Colonic mucosa (tissue), 4 donors: ENCODE data around the gene WNT8A. TPM values are rescaled to one million over a fixed set of nuclear protein-coding genes. Genes with fewer than 3 reads are reported as not detected.
"Not testable (repeated sequence)": the region's sequence is repeated elsewhere in the genome, so short reads cannot be mapped to it uniquely, and the experiment has no call there.

Experiments
- DNase-seq: peaks from one replicate; pipeline ENCODE4 v3.0.0-alpha.2; 2020
- H3K27ac ChIP-seq: fragments of 200-600 bp; one replicate; pipeline ENCODE4 v1.8.0; 2021
- H3K27me3 ChIP-seq: fragments of 200-600 bp; one replicate; pipeline ENCODE4 v1.8.0; 2021
- H3K36me3 ChIP-seq: fragments of 200-600 bp; one replicate; pipeline ENCODE4 v1.8.0; 2021
- H3K4me1 ChIP-seq: fragments of 200-600 bp; one replicate; pipeline ENCODE4 v1.8.0; 2021; ENCODE audit warnings: mild to moderate bottlenecking
- H3K4me3 ChIP-seq: fragments of 200-600 bp; one replicate; pipeline ENCODE4 v1.8.0; 2021
- H3K9ac ChIP-seq, 2 donors: one replicate each; pipeline ENCODE4 v1.7.0; 2013; ENCODE audit warnings: control low read depth in 2 of 2, low read depth in 2 of 2, low read length in 2 of 2
- H3K9me3 ChIP-seq: fragments of 200-600 bp; one replicate; pipeline ENCODE4 v1.8.0; 2021
- CTCF ChIP-seq: fragments of 200-600 bp; IDR thresholded peaks from one replicate; pipeline ENCODE4 v1.8.0; 2022; ENCODE audit warnings: antibody characterized with exemption, mild to moderate bottlenecking
- intact Hi-C: fragments of 100-400 bp; cut with DNase I; formaldehyde crosslinking; loops from one replicate; pipeline ENCODE4 v1.14.1; 2022
- total RNA-seq, 2 donors: library from RNA; stranded (reverse); fragmentation: NEBNext Ultra II Directional in 1 of 2; extraction: Animal tissue kit (Norgen Biotek cat#: 25700) in 1 of 2; gene quantifications; one replicate each; pipeline ENCODE4 v1.2.1, GENCODE V29; 2021
- donor health status: healthy.
- donor health status: DM: no; HTN: no; CAD: no.
- donor health status: DM: no; HTN: no; CAD: no.

Gene WNT8A, protein sequence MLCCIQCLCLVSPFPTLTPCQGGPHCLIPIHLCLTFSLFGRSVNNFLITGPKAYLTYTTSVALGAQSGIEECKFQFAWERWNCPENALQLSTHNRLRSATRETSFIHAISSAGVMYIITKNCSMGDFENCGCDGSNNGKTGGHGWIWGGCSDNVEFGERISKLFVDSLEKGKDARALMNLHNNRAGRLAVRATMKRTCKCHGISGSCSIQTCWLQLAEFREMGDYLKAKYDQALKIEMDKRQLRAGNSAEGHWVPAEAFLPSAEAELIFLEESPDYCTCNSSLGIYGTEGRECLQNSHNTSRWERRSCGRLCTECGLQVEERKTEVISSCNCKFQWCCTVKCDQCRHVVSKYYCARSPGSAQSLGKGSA
- total RNA-seq, result not detected

- H3K9me3 ChIP-seq, result no peaks in the 10 kb centered on the region
- DNase-seq, result no peak
- intact Hi-C loops, result no loop called here
- no peak within 1 kb of the TSS for H3K9ac ChIP-seq
- no peak within 1 kb of the TSS for H3K4me3 ChIP-seq
- H3K36me3 ChIP-seq, result no peaks in the 10 kb centered on the region
- no peaks in the 10 kb centered on the region for H3K4me1 ChIP-seq
- no peaks in the 10 kb centered on the region for H3K27me3 ChIP-seq
- TF ChIP-seq CTCF, result no peak
- H3K27ac ChIP-seq, result no peak within 1 kb of the TSS
Observed at GRCh38 chr5:138083702-138084101, at the start of gene WNT8A. TSS of gene WNT8A (plus strand) at chr5:138084033. CDS start at chr5:138084128, 95 bp downstream.

- peak; percentile 67 for DNase-seq
- no peak overlapping the region for H3K27ac ChIP-seq
- H3K4me1 ChIP-seq, result no peaks in the 10 kb centered on the region
- no peaks in the 10 kb centered on the region for H3K9me3 ChIP-seq
- H3K9ac ChIP-seq, result no peak overlapping the region
- no peaks in the 10 kb centered on the region for H3K36me3 ChIP-seq
- intact Hi-C loops, result no loop called here
- TF ChIP-seq CTCF, result peak; percentile 77
- H3K4me3 ChIP-seq, result no peak overlapping the region
- H3K27me3 ChIP-seq, result no peaks in the 10 kb centered on the region
Observed at GRCh38 chr5:138035605-138036537, 48.0 kb upstream of the WNT8A start.

DNA sequence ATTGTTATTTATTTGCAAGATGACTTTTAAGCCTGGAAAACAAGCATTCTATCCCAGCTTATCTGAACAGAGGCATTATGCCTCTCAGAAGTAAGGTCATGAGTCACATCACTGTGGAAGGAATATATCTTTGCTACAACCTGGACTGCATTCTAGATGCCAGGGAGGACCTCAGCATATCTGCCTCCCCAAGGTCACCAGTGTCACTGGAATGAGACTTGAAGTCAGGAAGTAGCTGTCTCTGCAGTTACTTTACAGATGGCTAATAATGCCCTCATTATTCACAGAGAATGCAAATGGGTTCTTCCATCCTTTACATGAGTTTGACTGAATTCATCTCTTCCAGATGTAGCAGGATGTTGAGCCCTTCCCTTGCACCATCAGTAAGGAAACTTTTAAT, 46.6 kb upstream of the WNT8A start:
- no peak for TF ChIP-seq CTCF
- no peak overlapping the region for H3K4me3 ChIP-seq
- intact Hi-C loops, result no loop called here
- DNase-seq, result no peak
- no peaks in the 10 kb centered on the region for H3K36me3 ChIP-seq
- H3K9me3 ChIP-seq, result no peaks in the 10 kb centered on the region
- no peak overlapping the region for H3K9ac ChIP-seq
- H3K27me3 ChIP-seq, result no peaks in the 10 kb centered on the region
- no peaks in the 10 kb centered on the region for H3K4me1 ChIP-seq
- H3K27ac ChIP-seq, result no peak overlapping the region

GRCh38 chr5:138037907-138038633, 45.8 kb upstream of the WNT8A start:
- Histone ChIP-seq H3K4me3 (no peak overlapping the region), H3K9me3 (no peaks in the 10 kb centered on the region), H3K4me1 (no peaks in the 10 kb centered on the region), H3K27ac (no peak overlapping the region), H3K36me3 (no peaks in the 10 kb centered on the region), H3K9ac (no peak overlapping the region), H3K27me3 (no peaks in the 10 kb centered on the region)
- intact Hi-C loops, result loop anchor here (2.0 kb wide), 1 partner anchor 31 kb away; no protein-coding TSS in a partner anchor
- no peak for TF ChIP-seq CTCF
- no peak for DNase-seq

DNA sequence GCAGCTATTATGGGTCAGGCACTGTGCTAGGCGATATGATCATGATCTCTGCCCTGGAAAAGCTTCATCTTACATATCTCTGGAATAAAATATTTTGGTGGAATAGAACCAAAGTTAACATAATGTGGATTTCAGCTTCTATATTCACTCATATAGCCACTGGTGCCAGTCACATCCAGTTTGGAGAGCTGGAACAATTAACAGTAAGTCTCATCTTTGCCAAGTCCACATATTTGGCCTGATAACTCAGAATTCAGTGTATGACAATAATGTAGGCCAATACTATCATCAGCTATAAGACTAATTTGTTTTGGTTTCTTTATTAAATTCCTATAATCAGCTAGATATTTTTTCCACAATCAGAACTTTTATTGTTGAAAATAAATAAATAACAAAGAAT, 45.0 kb upstream of the WNT8A start:
- no peaks in the 10 kb centered on the region for H3K36me3 ChIP-seq
- no peak for TF ChIP-seq CTCF
- H3K9ac ChIP-seq, result no peak overlapping the region
- no peaks in the 10 kb centered on the region for H3K4me1 ChIP-seq
- DNase-seq, result no peak
- intact Hi-C loops, result loop anchor here (2.0 kb wide), 1 partner anchor 30 kb away; no protein-coding TSS in a partner anchor
- no peaks in the 10 kb centered on the region for H3K27me3 ChIP-seq
- H3K27ac ChIP-seq, result no peak overlapping the region
- no peaks in the 10 kb centered on the region for H3K9me3 ChIP-seq
- H3K4me3 ChIP-seq, result no peak overlapping the region

GRCh38 chr5:138045283-138045682, 38.5 kb upstream of the WNT8A start:
- H3K27ac ChIP-seq, intact Hi-C loops, H3K9me3 ChIP-seq, H3K27me3 ChIP-seq, DNase-seq, H3K9ac ChIP-seq, H3K4me3 ChIP-seq, H3K36me3 ChIP-seq, H3K4me1 ChIP-seq: not testable (repeated sequence)
